Measurements from ENCODE around the gene CAV3.

CAV3 gene

GRCh38 chr3:8762607-8763377, 29.2 kb downstream of the CAV3 start:
- no peak for DNase-seq

- DNase-seq: no peak
Observed at GRCh38 chr3:8764528-8764927, 30.9 kb downstream of the CAV3 start.

- no peak for DNase-seq
Observed at GRCh38 chr3:8765528-8765927, 31.9 kb downstream of the CAV3 start.

GRCh38 chr3:8766148-8766547, 32.5 kb downstream of the CAV3 start:
- DNase-seq: no peak

- no peak for DNase-seq
Observed at GRCh38 chr3:8767256-8767666, 33.7 kb downstream of the CAV3 start.

GRCh38 chr3:8767667-8768363, 34.2 kb downstream of the CAV3 start:
- DNase-seq: no peak

GRCh38 chr3:8768364-8769087, 34.9 kb downstream of the CAV3 start:
- DNase-seq: no peak

GRCh38 chr3:8769088-8769822, 35.7 kb downstream of the CAV3 start, which contains the start of gene OXTR:
TSS of gene OXTR (minus strand) at chr3:8769613. CDS start at chr3:8768187, 1,426 bp downstream.
- peak in 1 of 2 experiments; percentile 2 for DNase-seq

- no peak for DNase-seq
Observed at GRCh38 chr3:8773941-8774542, 40.4 kb downstream of the CAV3 start.

GRCh38 chr3:8775181-8775580, 41.6 kb downstream of the CAV3 start:
- no peak for DNase-seq

- no peak for DNase-seq
Observed at GRCh38 chr3:8775602-8776001, 42.0 kb downstream of the CAV3 start.

GRCh38 chr3:8776406-8776805, 42.8 kb downstream of the CAV3 start:
- DNase-seq: no peak

- DNase-seq: no peak
Observed at GRCh38 chr3:8777201-8777977, 43.8 kb downstream of the CAV3 start.

- no peak for DNase-seq
Observed at GRCh38 chr3:8777978-8778267, 44.3 kb downstream of the CAV3 start.

- no peak for DNase-seq
Observed at GRCh38 chr3:8778475-8778874, 44.9 kb downstream of the CAV3 start.

- DNase-seq: no peak
Observed at GRCh38 chr3:8780279-8780678, 46.7 kb downstream of the CAV3 start.

- DNase-seq: no peak
Observed at GRCh38 chr3:8784676-8785435, 51.3 kb downstream of the CAV3 start.

- no peak for DNase-seq
Observed at GRCh38 chr3:8790529-8790928, 56.9 kb downstream of the CAV3 start.

GRCh38 chr3:8793242-8793641, 59.6 kb downstream of the CAV3 start:
- no peak for DNase-seq

GRCh38 chr3:8794247-8794646, 60.6 kb downstream of the CAV3 start:
- no peak for DNase-seq

Data from NCI-H2081 (cell line).